ENCODE measurements around the gene GNLY. TPM values are rescaled to one million over a fixed set of nuclear protein-coding genes. Genes with fewer than 3 reads are reported as not detected.
"Not testable (repeated sequence)": the region's sequence is repeated elsewhere in the genome, so short reads cannot be mapped to it uniquely, and the experiment has no call there.

Gene GNLY
- total RNA-seq, result 330 and 349 TPM in 2 replicates

- intact Hi-C loops (cut with micrococcal nuclease), result no loop called here
Measured at GRCh38 chr2:85694052-85695025, at the start of gene GNLY. Gene GNLY, plus strand, starts transcription at chr2:85694358. Its CDS starts 61 bp downstream, at chr2:85694419.

- intact Hi-C loops (cut with micrococcal nuclease), result no loop called here
Measured at GRCh38 chr2:85644909-85645308, 49.2 kb upstream of the GNLY start.

- intact Hi-C loops (cut with micrococcal nuclease), result no loop called here
Measured at GRCh38 chr2:85646166-85646565, 48.0 kb upstream of the GNLY start.

- intact Hi-C loops (cut with micrococcal nuclease), result loop anchor here (1.0 to 2.0 kb wide), 3 partner anchors 31 to 166 kb away; no protein-coding TSS in a partner anchor
Measured at GRCh38 chr2:85647823-85648526, 46.2 kb upstream of the GNLY start.

- intact Hi-C loops (cut with micrococcal nuclease), result loop anchor here (1.0 to 2.0 kb wide), 3 partner anchors 30 to 166 kb away; no protein-coding TSS in a partner anchor
Measured at GRCh38 chr2:85648619-85649018, 45.5 kb upstream of the GNLY start.

- intact Hi-C loops (cut with micrococcal nuclease), result loop anchor here (2.0 kb wide), 2 partner anchors 29 to 57 kb away; no protein-coding TSS in a partner anchor
Measured at GRCh38 chr2:85649201-85650190, 44.7 kb upstream of the GNLY start.

GRCh38 chr2:85650456-85650855 is 43.7 kb upstream of the GNLY start:
- intact Hi-C loops (cut with micrococcal nuclease), result no loop called here

- intact Hi-C loops (cut with micrococcal nuclease), result no loop called here
Measured at GRCh38 chr2:85651097-85651496, 43.1 kb upstream of the GNLY start.

GRCh38 chr2:85652056-85652455 is 42.1 kb upstream of the GNLY start:
- intact Hi-C loops (cut with micrococcal nuclease), result no loop called here

GRCh38 chr2:85653996-85654395 is 40.2 kb upstream of the GNLY start:
- intact Hi-C loops (cut with micrococcal nuclease), result no loop called here

- intact Hi-C loops (cut with micrococcal nuclease), result no loop called here
Measured at GRCh38 chr2:85655961-85656417, 38.2 kb upstream of the GNLY start.

GRCh38 chr2:85656468-85656867 is 37.7 kb upstream of the GNLY start:
- intact Hi-C loops (cut with micrococcal nuclease), result no loop called here

- intact Hi-C loops (cut with micrococcal nuclease), result not testable (repeated sequence)
Measured at GRCh38 chr2:85657399-85657798, 36.8 kb upstream of the GNLY start.

- intact Hi-C loops (cut with micrococcal nuclease), result no loop called here
Measured at GRCh38 chr2:85659324-85659981, 34.7 kb upstream of the GNLY start.

- intact Hi-C loops (cut with micrococcal nuclease), result not testable (repeated sequence)
Measured at GRCh38 chr2:85660301-85660700, 33.9 kb upstream of the GNLY start.

GRCh38 chr2:85660725-85661124 is 33.4 kb upstream of the GNLY start:
- intact Hi-C loops (cut with micrococcal nuclease), result no loop called here

- intact Hi-C loops (cut with micrococcal nuclease), result no loop called here
Measured at GRCh38 chr2:85661139-85661858, 32.9 kb upstream of the GNLY start.

GRCh38 chr2:85662899-85663593 is 31.1 kb upstream of the GNLY start:
- intact Hi-C loops (cut with micrococcal nuclease), result no loop called here
